Measurements from ENCODE around the gene POLK.

DNA sequence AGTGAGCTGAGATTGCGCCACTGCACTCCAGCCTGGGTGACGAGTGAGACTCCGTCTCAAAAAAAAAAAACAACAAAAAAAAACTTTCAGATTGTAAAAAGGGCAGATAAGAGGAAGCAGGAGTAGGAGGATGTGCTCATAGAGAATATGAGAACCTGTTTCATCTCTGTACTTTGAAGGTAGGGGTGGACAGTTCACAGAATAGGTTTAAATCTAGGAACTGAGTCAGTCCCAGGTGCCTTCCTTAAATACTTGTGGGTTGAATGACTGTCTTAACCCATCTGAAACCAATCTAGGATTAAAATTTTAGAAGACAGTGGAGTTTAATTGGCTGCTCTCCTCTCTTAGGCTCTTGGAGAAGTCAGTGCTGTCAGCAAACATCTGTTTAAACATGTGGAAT lies 12.4 kb downstream of the POLK start:
- TF ChIP-seq POLR2A (IDR thresholded peaks at IDR 0.05) (no peak), CTCF (IDR thresholded peaks at IDR 0.05 in 4 of 5, conservative IDR thresholded peaks at IDR 0.05 in 1 of 5) (no peak)

Data from gastrocnemius medialis (tissue), 4 donors.